ENCODE data around the gene LPA.

- TF ChIP-seq CTCF (IDR thresholded peaks at IDR 0.05; ENCODE audit: insufficient read depth, low read depth, low read length) (no peak), EZH2 (IDR thresholded peaks at IDR 0.05; ENCODE audit: insufficient read depth, low read length) (no peak)
Observed at GRCh38 chr6:160573943-160574342, 90.1 kb downstream of the LPA start.

All from astrocyte (in vitro differentiated cells and primary cell).